Myocyte (in vitro differentiated cells): Measurements from ENCODE around the gene ABCC9. TPM values are rescaled to one million over a fixed set of nuclear protein-coding genes. Genes with fewer than 3 reads are reported as not detected.

ENCODE experiments used
- DNase-seq: peaks from one replicate; pipeline ENCODE4 v3.0.0-alpha.2; 2012; ENCODE audit warnings: low read depth
- total RNA-seq: library from RNA; depleted of rRNA; stranded (reverse); fragments of >200 nt; gene quantifications from 2 replicates; pipeline ENCODE4 v1.2.3, GENCODE V29; 2014

The ABCC9 gene
- total RNA-seq, 1 donor from 2014 or later, result 18.5 TPM

DNA sequence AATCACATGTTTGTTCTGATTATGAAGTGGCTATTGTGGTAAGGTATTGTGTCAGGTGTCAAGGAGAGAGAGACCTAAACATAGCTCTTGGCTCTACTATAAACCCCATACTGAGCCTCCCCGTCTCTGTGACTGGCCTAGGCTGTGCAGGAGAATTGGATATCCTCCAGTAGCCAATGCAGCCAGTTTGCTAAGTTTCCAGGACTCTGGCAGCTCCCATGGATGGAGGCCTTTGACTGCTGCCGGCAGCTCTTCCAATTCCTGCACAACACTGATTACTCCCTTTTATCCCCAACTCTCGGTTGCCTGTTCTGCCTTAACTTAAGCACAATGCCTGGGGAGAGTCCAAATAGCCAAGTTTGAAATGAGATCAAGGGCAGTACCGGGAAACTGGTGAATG lies 59.3 kb downstream of the ABCC9 start:
- DNase-seq, result peak; percentile 5

DNA sequence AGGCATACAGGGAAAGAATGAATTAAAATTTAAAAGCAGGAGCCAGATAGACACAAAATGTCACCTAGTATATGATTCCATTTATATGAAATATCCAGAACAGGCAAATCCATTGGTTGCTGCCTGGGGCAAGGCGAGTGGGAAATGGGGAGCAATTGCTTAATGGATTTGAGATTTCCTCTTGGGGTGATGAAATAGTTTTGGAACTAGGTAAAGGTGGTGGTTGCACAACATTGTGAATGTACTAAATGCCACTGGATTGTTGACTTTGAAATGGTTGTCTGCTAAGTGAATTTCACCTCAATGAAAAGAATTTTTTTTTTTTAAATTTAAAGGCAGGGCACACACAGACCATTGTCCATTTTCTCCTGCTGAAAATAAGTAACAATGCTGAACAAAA lies 61.9 kb downstream of the ABCC9 start:
- no peak for DNase-seq

DNA sequence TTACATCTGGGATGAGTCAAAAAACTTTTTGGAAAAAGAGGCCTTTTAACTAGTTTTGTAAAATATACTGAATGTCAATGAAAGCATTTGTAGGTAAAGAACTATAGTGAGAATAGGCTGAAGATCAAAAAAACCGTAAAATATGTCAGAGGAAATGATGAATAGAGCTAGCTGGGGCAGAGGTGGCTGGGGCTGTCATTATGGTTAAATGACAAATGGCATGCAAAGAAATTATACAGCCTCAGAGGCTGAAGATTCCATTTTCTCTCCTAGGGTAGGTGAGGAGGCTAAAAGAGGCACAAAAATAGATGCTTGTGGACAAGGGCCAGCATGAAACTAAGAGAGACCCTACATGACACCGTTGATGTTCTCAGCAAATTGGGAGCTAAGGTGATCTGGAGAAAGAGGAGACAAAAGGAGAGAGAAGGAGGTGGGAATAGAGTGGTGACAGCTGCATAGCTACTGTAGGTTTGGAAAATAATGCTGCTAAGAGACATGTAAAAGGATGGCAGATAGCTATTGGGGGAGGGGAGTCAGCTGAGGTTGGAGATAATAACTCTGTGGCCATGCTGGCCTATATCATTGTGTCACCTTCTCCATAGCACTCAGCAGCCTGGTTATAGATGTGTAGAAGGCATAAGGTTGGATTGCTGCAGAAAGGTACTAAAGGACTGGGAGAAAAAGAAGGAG lies 63.8 kb downstream of the ABCC9 start:
- DNase-seq, result no peak

DNA sequence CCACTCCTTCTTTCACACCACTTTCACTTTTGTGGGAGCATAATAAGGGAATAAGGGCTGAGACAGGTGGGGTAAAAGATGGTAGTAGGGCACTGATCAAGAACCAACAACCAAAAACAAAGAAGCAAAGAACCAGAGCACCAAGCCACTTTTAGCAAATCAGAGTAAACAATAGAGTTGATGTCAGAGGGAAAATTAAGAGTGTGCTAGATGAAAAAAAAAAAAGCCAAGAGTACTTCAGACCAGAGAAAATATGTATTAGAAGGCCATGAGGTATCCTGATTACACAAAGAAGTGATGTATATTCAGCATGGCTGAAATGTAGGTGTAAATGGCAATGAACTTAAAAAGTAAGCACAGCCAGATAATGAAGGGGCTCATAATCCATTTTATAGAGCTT lies 75.4 kb downstream of the ABCC9 start:
- no peak for DNase-seq

DNA sequence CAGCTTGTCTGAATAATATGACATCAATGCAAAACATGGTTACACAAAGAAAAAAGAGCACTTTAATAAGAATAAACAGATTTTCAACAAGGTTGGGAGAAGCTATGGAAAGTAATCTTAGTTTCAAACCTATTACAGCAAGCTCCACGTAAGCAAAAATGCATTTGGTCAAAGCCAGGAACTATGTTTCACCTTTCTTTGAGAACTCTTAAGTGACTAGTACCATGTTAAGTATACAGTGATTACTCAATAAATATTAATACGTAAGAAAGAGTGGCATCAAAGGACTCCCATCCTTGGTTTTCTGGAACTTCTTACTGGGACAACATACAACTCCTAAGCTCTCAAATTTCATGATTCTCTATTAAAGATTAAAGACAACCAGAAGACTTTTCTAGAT lies 80.7 kb downstream of the ABCC9 start:
- no peak for DNase-seq

GRCh38 chr12:21860128-21860527 lies 81.1 kb downstream of the ABCC9 start:
- DNase-seq, result no peak

- peak; percentile 5 for DNase-seq
Observed at GRCh38 chr12:21852251-21852650, 89.0 kb downstream of the ABCC9 start.

DNA sequence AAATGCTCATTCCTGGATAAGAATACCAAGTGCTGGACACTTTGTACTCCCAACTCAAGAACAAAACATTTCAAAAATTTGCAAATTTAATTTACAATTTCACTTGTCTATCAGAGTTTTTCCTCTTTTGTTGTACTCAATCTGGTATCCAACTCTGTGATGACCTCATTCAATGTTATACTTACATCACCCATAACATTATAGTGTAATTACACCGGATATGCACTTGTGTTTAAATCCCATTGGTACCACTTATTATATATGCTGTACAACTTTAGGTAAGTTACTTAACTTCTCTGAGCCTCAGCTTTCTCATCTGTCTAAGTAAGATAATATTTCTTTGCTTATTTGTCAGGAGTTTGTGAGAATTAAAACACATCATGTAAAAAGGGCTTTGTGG lies 90.1 kb downstream of the ABCC9 start:
- no peak for DNase-seq

DNA sequence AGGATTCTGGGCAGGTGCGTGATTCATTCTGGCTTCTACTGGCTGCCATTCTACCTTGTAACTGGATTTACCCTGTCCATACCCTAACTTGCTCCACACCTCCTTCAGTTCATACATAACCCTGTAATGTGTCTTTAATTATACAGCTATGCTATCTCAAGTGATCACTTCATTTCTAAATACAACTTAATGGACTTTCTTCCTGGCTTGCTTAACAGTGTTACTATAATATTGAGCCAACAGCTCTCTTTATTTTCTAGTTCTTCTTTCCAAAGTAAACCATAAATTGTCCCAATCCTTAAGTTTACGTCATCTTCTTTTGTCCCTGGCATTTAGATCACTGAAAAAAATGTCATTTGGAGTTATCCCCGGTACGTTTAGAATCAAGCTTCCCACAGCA lies 90.8 kb downstream of the ABCC9 start:
- no peak for DNase-seq

GRCh38 chr12:21849878-21850277 lies 91.3 kb downstream of the ABCC9 start:
- DNase-seq, result no peak

DNA sequence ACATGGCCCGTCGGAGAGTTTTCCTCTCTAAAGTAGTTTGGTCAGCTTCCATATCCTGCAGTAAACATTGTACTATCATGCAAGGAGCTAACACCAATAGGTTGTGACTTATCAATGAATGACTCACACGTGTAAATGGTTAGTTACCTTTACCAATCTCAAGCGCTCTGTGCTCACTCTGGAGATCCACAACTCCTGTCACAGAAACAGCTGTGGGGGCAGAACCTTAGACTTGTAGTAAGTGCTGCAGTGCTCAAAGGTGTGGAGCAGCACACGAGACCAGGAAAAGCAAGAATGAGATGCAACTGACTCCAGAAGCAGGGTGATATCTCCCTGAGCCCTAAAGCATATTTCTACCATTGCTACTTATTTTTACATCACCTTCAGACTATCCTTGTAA lies 93.0 kb downstream of the ABCC9 start:
- no peak for DNase-seq

- no peak for DNase-seq
Observed at GRCh38 chr12:21843795-21844194, 97.4 kb downstream of the ABCC9 start.

GRCh38 chr12:21839776-21840175 lies 101.5 kb downstream of the ABCC9 start:
- peak; percentile 77 for DNase-seq

DNA sequence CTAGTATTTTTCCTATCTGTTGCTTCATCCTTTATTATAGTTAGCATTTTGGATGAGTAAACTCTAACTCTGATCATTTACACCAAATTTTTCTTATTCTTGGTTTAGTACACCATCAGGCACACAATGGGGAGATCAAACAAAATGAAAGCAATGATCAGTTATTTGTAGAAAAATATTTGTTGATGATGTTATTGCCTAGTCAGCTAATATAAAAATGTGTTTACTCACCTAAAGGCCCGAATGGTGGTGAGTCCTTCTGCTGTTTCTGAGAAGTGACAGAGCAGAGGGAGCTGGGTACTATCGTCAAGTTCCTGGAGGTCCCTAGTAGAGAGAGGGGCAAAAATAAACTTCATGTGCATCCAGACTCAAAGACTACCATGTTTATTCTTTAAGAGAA lies 103.4 kb downstream of the ABCC9 start:
- no peak for DNase-seq

- no peak for DNase-seq
Observed at GRCh38 chr12:21831791-21832344, 109.4 kb downstream of the ABCC9 start.

GRCh38 chr12:21828779-21829178 lies 112.4 kb downstream of the ABCC9 start:
- no peak for DNase-seq

DNA sequence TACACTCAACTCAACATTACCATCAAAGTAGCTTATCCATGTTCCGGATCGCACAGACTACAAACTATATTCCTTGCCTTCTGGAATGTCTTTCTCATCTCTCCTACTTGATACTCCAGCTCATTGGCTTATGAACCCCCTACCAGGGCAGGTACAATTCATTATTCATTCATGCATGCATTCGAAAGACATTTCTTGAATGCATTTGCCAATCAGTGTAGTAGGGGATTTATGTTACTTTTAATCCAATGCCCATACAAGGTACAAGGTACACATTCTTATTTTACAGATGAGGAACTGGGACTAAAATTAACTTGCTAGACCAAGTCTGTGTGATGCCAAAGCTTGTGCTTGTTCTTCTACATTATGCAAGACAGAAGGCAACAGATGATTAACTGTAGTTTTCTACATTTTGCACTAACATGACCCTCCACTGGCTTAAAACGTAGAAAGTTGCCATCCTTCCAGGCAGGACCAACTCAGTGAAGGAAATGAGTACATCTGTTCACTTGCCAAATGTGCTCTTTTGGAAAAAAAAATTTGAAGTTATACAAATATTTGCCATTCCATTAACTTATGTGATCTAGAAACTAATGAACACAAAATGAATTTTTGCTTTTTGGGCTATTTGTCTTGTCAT lies 113.0 kb downstream of the ABCC9 start:
- DNase-seq, result no peak

DNA sequence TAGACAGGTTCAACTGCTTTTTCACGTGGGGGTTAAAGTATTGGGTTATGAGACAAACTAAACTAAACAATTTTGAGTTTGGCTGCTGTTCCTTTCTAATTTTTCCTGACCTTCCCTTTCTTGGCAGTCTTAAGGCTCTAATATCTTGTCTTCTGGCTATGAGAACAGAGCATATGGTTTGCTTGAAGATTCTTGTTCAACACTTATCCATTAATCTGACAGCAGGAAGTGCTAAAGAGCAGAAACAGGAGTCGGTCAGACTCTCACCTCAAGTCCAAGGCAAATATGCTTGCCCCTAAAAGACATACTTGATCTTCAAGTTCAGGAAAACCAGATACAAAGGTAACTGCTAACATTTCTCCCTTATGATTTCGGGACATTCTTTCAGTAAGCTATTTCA lies 114.1 kb downstream of the ABCC9 start:
- no peak for DNase-seq

DNA sequence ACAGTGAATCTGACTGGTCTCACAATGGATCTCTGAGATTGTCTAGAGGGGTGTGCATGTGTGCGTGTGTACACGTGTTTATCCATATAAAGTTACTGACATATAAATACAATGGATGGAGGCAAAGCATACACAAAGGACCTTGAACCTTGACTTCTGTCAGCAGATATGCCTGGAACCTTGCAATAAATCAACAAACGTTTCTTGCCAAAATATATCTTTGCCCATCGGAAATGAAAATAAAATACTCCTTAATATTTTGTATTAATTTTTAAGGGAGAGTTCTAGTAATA lies 114.7 kb downstream of the ABCC9 start:
- no peak for DNase-seq

- DNase-seq, result no peak
Observed at GRCh38 chr12:21825886-21826617, 115.2 kb downstream of the ABCC9 start.

DNA sequence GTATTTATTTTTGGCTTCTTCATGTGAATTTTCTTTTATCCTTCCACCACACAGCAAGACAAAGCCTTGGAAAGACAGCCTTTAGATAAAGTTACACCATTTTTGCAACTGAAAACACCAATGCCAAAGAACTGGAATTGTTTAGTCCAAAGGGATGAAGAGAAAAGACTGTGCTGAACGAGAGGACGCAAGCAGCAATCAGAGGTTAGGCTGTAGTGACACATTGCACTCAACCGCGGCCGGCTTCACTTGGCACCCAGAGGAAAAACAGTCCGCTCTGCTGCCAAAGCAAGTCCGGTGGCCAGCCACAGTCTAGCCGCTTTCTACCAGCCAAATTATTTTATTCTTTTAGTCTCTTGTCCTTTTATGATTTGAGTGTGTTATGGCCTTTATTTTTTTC lies 117.6 kb downstream of the ABCC9 start:
- DNase-seq, result peak; percentile 46

DNA sequence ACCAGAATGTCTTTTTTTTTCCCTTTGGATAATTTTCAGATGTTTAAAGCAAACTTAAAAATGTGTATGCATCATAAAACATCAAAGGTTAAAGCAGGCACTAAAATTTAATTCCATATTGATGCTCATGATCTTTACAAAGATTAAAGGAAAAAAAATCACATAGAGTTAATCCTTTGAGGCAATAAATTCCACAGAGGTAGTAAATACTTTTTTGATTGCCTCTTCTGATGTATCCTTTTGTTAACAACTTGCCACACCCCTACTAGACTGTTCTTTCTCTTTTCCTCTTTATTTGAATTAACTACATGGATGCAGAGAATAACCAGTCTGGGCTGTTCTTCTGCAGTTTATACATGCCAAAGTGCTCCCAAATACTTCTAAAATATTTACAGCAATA lies 121.5 kb downstream of the ABCC9 start:
- DNase-seq, result no peak

GRCh38 chr12:21819236-21819635 lies 122.0 kb downstream of the ABCC9 start:
- peak; percentile 5 for DNase-seq
